Activated naive CD4-positive, alpha-beta T cell treated with anti-CD3 and anti-CD28 coated beads, Interleukin-2, amount 50 U/mL, for 72 hours (primary cell): ENCODE data around the gene PDGFRB. TPM values are rescaled to one million over a fixed set of nuclear protein-coding genes. Genes with fewer than 3 reads are reported as not detected.
A peak's percentile ranks its signal among the peaks of the same experiment; 100 is the strongest.

Experiments used
- ATAC-seq, 2 donors: fragments of 150-1000 bp; cut with Tn5 transposase; 2 replicates each; pipeline ENCODE4 v1.10.0; 2021; ENCODE audit warnings: mild to moderate bottlenecking in 2 of 2, moderate library complexity in 2 of 2
- DNase-seq, 2 donors: peaks; one replicate each; pipeline ENCODE4 v3.0.0; 2021 to 2022; ENCODE audit warnings: low spot score in 2 of 2
- H3K27ac Mint-ChIP-seq, 2 donors: one replicate each; pipeline ENCODE4 v1.8.0; 2022; ENCODE audit warnings: mild to moderate bottlenecking in 2 of 2, mixed read lengths in 2 of 2
- H3K36me3 Mint-ChIP-seq, 2 donors: one replicate each; pipeline ENCODE4 v1.8.0; 2022; ENCODE audit warnings: mixed read lengths in 2 of 2
- H3K9me3 Mint-ChIP-seq, 2 donors: one replicate each; pipeline ENCODE4 v1.8.0; 2022; ENCODE audit warnings: mixed read lengths in 2 of 2
- total RNA-seq, 2 donors: library from RNA; stranded (reverse); gene quantifications; one replicate each; pipeline ENCODE4 v1.2.3, GENCODE V29; 2022

PDGFRB gene
- total RNA-seq: under 1 TPM; 0.64 to 0.89 TPM

- H3K36me3 Mint-ChIP-seq: no peaks in the 10 kb centered on the region
- peak; percentile 41 to 47 for ATAC-seq
- no peak for DNase-seq
- H3K9me3 Mint-ChIP-seq: no peaks in the 10 kb centered on the region
- peak within 1 kb of the TSS; percentile 58 to 91 for H3K27ac Mint-ChIP-seq
Observed at GRCh38 chr5:150155258-150156026, at the start of gene PDGFRB. PDGFRB (minus strand) TSS chr5:150155845; CDS start chr5:150137047, 18,798 bp downstream.

GRCh38 chr5:150204590-150204960 lies 48.9 kb upstream of the PDGFRB start:
- ATAC-seq: no peak
- Mint-ChIP-seq H3K36me3 (no peaks in the 10 kb centered on the region), H3K9me3 (no peaks in the 10 kb centered on the region), H3K27ac (peak overlapping the region in 1 of 2 donors; percentile 65)
- DNase-seq: no peak

GRCh38 chr5:150203832-150204589 lies 48.4 kb upstream of the PDGFRB start:
- DNase-seq (no peak), ATAC-seq (no peak)
- H3K27ac Mint-ChIP-seq: peak overlapping the region in 1 of 2 donors; percentile 65
- H3K36me3 Mint-ChIP-seq: no peaks in the 10 kb centered on the region
- no peaks in the 10 kb centered on the region for H3K9me3 Mint-ChIP-seq

DNA sequence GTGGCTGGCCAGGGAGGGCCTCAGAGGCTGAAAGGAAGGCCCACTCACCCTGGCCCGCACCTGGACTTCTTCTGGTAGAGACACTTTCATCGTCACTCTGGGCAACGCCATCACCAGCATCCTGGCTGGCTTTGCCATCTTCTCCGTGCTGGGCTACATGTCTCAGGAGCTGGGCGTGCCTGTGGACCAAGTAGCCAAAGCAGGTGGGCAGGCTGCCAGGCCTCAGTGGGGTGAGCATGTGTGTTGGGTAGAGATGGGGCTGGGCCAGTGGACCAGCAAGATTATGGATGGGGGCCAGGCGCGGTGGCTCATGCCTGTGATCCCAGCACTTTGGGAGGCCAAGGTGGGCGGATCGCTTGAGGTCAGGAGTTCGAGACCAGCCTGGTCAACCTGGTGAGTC lies 46.9 kb upstream of the PDGFRB start:
- H3K27ac Mint-ChIP-seq: no peak overlapping the region
- no peaks in the 10 kb centered on the region for H3K9me3 Mint-ChIP-seq
- ATAC-seq (no peak), DNase-seq (no peak)
- H3K36me3 Mint-ChIP-seq: no peaks in the 10 kb centered on the region

DNA sequence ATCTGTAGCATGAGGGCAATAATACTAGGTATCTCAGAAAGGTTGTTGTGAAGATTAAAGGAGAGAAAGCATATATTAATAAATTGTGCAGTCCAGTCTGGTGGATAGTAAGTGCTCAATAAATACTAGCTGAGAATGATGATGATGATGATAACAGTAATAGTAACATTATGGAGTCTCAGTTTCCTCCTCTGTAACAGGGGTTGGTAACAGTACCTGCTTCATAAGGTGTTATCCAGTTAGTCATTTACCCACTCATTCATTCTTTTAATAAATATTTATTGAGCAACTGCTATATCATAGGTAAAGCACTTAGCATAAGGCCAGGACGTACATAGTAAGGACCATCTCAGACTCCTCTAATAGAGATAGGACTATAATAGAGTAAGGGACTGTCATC lies 41.8 kb upstream of the PDGFRB start:
- no peaks in the 10 kb centered on the region for H3K9me3 Mint-ChIP-seq
- H3K27ac Mint-ChIP-seq: no peak overlapping the region
- no peaks in the 10 kb centered on the region for H3K36me3 Mint-ChIP-seq
- DNase-seq: no peak
- ATAC-seq: no peak

- ATAC-seq (no peak), DNase-seq (no peak)
- Mint-ChIP-seq H3K27ac (no peak overlapping the region), H3K9me3 (no peaks in the 10 kb centered on the region), H3K36me3 (no peaks in the 10 kb centered on the region)
Observed at GRCh38 chr5:150196986-150197385, 41.3 kb upstream of the PDGFRB start.

- ATAC-seq: no peak
- DNase-seq: no peak
- H3K27ac Mint-ChIP-seq: no peak overlapping the region
- no peaks in the 10 kb centered on the region for H3K36me3 Mint-ChIP-seq
- H3K9me3 Mint-ChIP-seq: no peaks in the 10 kb centered on the region
Observed at GRCh38 chr5:150196514-150196913, 40.9 kb upstream of the PDGFRB start.

- Mint-ChIP-seq H3K27ac (no peak overlapping the region), H3K36me3 (no peaks in the 10 kb centered on the region), H3K9me3 (no peaks in the 10 kb centered on the region)
- DNase-seq: no peak
- ATAC-seq: no peak
Observed at GRCh38 chr5:150195736-150196485, 40.3 kb upstream of the PDGFRB start.

- Mint-ChIP-seq H3K36me3 (no peaks in the 10 kb centered on the region), H3K9me3 (no peaks in the 10 kb centered on the region), H3K27ac (no peak overlapping the region)
Observed at GRCh38 chr5:150192462-150192861, 36.8 kb upstream of the PDGFRB start.

DNA sequence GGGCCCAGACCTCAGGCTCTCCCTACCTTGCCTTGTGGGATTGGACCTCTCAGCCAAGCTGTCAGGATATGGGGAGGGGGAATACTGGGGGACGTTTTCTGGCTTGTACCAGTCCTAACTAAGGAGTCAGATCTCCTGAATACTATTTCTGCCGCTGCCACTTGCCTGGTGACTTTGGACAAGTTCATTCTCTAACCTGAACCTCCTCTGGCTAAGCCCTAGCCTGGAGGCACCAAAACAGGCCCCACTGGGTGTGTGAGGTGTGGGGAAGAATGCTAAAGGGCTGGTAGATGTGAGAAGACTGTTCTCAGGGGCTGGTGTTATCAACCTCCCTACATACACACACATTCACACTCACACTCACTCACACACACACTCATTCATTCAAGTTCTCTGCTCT lies 35.3 kb upstream of the PDGFRB start:
- ATAC-seq: no peak
- Mint-ChIP-seq H3K36me3 (no peaks in the 10 kb centered on the region), H3K9me3 (no peaks in the 10 kb centered on the region), H3K27ac (no peak overlapping the region)
- no peak for DNase-seq

More at GRCh38 chr5:150192462-150192861, 36.8 kb upstream of the PDGFRB start:
- ATAC-seq (no peak), DNase-seq (no peak)

DNA sequence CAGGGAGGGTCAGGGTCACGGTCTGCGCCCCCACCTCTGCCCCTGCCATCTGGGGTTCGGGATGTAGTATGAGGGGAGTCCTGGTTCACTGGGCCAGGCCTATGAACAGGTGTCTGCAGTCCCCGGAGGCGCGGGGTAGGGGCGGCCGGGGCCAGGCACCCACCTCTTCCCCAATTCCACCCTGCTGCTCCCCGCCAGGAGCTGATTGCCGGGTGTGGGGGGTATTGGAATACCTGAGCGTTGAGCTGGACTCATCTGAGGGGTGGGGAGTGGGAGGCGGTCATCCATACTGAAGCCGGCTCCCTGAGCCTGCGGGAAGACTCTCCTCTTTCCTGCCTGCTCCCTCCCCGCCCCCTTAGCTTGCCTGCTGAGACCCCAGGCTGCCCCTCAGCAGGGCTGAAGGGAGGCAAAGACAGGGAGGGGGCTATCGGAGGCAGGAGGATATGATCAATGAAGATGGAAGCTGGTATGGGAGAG lies 34.9 kb upstream of the PDGFRB start:
- Mint-ChIP-seq H3K27ac (no peak overlapping the region), H3K9me3 (no peaks in the 10 kb centered on the region), H3K36me3 (no peaks in the 10 kb centered on the region)
- DNase-seq (no peak), ATAC-seq (no peak)

DNA sequence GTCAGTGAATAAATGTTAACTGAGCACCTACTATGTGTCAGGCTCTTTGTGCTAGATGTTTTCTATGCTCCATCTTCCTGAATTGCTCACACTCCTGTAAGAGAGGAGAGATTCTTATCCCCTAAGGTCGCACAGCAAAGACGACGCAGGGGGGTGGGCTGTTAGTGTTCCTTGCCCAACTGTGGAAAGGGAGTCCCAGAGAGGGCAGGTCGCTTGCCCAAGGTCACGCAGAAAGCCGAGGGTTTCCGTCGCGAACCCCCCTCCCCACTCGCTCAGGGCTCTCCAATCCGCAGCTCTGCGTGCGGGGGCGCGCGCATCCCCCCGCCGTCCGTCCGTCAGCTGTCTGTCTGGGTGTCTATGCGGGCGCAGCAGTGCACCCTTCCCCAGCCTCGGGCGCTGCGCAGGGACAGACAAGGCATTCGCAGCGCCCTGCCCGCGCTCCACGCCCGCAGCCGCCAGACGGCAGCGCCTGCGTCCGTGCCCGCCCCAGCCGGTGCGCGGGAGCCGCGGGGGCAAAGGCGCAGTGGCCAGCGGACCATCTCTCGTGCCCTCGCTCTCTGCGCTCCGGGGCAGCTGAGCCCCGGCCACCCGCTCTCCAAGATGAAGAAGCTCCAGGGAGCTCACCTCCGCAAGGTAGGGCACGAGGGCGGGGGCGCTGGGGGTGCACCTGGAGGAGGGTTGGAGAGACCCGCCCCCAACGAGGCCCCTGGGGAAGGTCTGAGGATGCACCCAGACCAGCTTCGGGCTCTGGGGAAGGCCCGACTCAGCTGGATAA lies 34.3 kb upstream of the PDGFRB start, which contains the start of gene SLC6A7:
Gene SLC6A7 (plus strand): TSS at position 335 of the 775 bp plus-strand sequence. CDS start 266 bp downstream, at position 601.
- ATAC-seq (no peak), DNase-seq (no peak)
- Mint-ChIP-seq H3K27ac (no peak within 1 kb of the TSS), H3K36me3 (no peaks in the 10 kb centered on the region), H3K9me3 (no peaks in the 10 kb centered on the region)

GRCh38 chr5:150189326-150189725 lies 33.7 kb upstream of the PDGFRB start:
- ATAC-seq: no peak
- Mint-ChIP-seq H3K9me3 (no peaks in the 10 kb centered on the region), H3K36me3 (no peaks in the 10 kb centered on the region)

DNA sequence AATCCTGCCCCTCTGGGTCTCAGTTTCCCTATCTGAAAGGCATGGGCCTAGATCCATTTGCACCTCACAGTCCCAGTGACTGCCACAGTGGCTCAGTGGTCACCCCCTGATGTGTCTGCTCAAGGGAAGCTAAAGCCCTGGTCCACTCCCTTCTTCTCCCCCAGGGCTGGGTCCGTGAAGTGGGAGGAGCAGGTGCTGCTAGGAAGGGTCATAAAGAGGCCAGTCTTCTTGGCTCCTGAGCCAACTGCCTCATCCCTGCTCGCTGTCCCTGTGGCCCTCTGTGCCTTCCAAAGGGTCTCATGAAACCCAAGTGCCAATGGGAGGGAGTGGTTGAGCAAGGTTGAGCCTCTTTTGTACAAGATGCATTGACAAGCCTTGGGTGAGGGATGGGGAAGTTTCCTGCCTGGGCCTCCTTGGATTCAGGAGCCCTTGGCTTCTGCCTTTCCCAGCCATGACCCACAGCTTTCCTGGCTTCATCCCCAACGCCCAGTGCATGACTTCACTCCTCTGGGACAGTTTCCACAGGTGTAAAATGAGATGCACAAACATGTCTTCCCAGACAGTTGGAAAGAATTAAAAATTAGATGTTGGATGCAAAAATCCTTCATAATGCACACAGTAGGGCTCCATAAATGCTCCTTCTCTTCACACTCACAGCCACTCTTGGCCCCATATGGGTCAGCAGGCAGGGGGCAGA lies 32.6 kb upstream of the PDGFRB start:
- Mint-ChIP-seq H3K9me3 (no peaks in the 10 kb centered on the region), H3K27ac (no peak overlapping the region), H3K36me3 (no peaks in the 10 kb centered on the region)
- ATAC-seq (no peak), DNase-seq (no peak)

More at GRCh38 chr5:150189326-150189725, 33.7 kb upstream of the PDGFRB start:
- no peak overlapping the region for H3K27ac Mint-ChIP-seq
- DNase-seq: no peak

- no peaks in the 10 kb centered on the region for H3K36me3 Mint-ChIP-seq
- no peak for ATAC-seq
Observed at GRCh38 chr5:150186897-150187296, 31.3 kb upstream of the PDGFRB start.

DNA sequence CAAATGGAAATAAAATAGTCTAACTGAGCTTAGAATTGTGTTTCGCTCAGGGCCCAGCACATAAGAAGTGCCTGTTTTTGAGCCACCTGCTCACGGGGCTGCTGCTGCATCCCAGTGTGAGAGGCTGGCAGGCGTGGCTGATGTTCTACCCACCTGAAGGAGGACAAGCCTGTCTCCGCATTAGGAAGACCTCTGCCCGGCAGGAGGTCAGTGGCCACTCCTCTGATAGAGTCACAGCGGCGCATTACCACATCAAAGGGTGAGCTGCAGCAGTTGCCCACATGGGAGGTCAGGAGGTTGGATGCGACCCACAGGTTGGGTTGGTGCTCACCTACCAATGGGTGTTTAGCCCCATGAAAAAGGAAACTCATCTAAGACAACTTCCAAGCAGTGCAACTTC lies 30.5 kb upstream of the PDGFRB start:
- Mint-ChIP-seq H3K9me3 (no peaks in the 10 kb centered on the region), H3K36me3 (no peaks in the 10 kb centered on the region), H3K27ac (no peak overlapping the region)
- no peak for ATAC-seq
- no peak for DNase-seq

More at GRCh38 chr5:150186897-150187296, 31.3 kb upstream of the PDGFRB start:
- no peak overlapping the region for H3K27ac Mint-ChIP-seq
- H3K9me3 Mint-ChIP-seq: no peaks in the 10 kb centered on the region
- DNase-seq: no peak
